Measurements from ENCODE around the gene ABCC5.

DNA sequence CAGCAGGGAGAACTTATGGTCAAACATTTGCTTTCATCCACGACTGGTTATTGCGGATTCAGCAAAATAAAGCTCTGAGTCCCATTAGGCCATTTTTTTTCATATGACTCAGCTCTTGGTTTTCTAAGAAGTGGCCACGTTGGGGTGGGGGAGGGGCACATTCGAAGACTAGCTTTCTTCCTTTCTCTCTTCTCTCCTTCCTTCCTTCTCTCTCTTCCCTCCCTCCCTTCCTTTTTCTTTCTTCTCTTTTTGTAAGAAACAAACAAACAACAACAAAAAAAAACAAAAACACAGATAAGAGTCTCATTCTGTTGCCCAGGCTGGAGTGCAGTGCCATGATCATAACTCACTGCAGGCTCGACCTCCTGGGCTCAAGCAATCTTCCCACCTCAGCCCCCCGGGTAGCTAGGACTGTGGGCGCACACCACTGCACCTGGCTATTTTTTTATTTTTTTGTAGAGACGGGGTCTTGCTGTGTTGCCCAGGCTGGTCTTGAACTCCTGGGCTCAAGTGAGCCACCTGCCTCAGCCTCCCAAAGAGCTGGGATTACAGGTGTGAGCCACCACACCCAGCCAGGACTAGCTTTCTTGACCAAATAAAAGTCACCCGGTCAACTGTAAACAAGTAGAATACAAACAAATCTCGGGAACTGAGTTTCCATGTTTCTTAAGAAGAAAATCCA lies 41.6 kb downstream of the ABCC5 start:
- TF ChIP-seq, protein P1, sequence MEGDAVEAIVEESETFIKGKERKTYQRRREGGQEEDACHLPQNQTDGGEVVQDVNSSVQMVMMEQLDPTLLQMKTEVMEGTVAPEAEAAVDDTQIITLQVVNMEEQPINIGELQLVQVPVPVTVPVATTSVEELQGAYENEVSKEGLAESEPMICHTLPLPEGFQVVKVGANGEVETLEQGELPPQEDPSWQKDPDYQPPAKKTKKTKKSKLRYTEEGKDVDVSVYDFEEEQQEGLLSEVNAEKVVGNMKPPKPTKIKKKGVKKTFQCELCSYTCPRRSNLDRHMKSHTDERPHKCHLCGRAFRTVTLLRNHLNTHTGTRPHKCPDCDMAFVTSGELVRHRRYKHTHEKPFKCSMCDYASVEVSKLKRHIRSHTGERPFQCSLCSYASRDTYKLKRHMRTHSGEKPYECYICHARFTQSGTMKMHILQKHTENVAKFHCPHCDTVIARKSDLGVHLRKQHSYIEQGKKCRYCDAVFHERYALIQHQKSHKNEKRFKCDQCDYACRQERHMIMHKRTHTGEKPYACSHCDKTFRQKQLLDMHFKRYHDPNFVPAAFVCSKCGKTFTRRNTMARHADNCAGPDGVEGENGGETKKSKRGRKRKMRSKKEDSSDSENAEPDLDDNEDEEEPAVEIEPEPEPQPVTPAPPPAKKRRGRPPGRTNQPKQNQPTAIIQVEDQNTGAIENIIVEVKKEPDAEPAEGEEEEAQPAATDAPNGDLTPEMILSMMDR (IDR thresholded peaks at IDR 0.05) = no peak
- TF ChIP-seq POLR2AphosphoS5 (IDR thresholded peaks at IDR 0.05; ENCODE audit: low read depth, low read length) = no peak
- TF ChIP-seq, protein P2, sequence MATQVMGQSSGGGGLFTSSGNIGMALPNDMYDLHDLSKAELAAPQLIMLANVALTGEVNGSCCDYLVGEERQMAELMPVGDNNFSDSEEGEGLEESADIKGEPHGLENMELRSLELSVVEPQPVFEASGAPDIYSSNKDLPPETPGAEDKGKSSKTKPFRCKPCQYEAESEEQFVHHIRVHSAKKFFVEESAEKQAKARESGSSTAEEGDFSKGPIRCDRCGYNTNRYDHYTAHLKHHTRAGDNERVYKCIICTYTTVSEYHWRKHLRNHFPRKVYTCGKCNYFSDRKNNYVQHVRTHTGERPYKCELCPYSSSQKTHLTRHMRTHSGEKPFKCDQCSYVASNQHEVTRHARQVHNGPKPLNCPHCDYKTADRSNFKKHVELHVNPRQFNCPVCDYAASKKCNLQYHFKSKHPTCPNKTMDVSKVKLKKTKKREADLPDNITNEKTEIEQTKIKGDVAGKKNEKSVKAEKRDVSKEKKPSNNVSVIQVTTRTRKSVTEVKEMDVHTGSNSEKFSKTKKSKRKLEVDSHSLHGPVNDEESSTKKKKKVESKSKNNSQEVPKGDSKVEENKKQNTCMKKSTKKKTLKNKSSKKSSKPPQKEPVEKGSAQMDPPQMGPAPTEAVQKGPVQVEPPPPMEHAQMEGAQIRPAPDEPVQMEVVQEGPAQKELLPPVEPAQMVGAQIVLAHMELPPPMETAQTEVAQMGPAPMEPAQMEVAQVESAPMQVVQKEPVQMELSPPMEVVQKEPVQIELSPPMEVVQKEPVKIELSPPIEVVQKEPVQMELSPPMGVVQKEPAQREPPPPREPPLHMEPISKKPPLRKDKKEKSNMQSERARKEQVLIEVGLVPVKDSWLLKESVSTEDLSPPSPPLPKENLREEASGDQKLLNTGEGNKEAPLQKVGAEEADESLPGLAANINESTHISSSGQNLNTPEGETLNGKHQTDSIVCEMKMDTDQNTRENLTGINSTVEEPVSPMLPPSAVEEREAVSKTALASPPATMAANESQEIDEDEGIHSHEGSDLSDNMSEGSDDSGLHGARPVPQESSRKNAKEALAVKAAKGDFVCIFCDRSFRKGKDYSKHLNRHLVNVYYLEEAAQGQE (IDR thresholded peaks at IDR 0.05; ENCODE audit: insufficient read depth in 1 of 2, low read depth in 2 of 2, low read length in 1 of 2) = no peak
- TF ChIP-seq SIN3A (IDR thresholded peaks at IDR 0.05; ENCODE audit: borderline replicate concordance, insufficient read depth, low read depth, low read length) = no peak
- TF ChIP-seq TCF7L2 (IDR thresholded peaks at IDR 0.05; ENCODE audit: low read depth, low read length) = no peak
